ENCODE measurements around the gene MRPS22. TPM values are rescaled to one million over a fixed set of nuclear protein-coding genes. Genes with fewer than 3 reads are reported as not detected.
A peak's percentile ranks its signal among the peaks of the same experiment; 100 is the strongest.
"Not testable (repeated sequence)": the region's sequence is repeated elsewhere in the genome, so short reads cannot be mapped to it uniquely, and the experiment has no call there.

MRPS22 gene
- polyA plus RNA-seq, 1 experiment, result 38.2 TPM

- Histone ChIP-seq H3K27me3 (ENCODE audit: control insufficient read depth, insufficient read depth, low read length) (no peaks in the 10 kb centered on the region), H3K36me3 (ENCODE audit: control insufficient read depth, insufficient read depth, low read length) (peaks cover 7% of the 10 kb centered on the region), H3K4me3 (ENCODE audit: low read depth, low read length) (no peak overlapping the region)
- POLR2A ChIA-PET, result no interaction called here
- no peak for DNase-seq (ENCODE audit: low read depth)
- TF ChIP-seq CTCF (IDR thresholded peaks at IDR 0.05; ENCODE audit: insufficient read depth, low read depth, low read length), result no peak
- CTCF ChIA-PET, result interaction anchor here (1.5 to 1.6 kb wide), 2 partner anchors 17 to 25 kb away, joined by 6 to 7 read pairs; no protein-coding TSS in a partner anchor
Observed at GRCh38 chr3:139380575-139380974, 36.8 kb downstream of the MRPS22 start.

DNA sequence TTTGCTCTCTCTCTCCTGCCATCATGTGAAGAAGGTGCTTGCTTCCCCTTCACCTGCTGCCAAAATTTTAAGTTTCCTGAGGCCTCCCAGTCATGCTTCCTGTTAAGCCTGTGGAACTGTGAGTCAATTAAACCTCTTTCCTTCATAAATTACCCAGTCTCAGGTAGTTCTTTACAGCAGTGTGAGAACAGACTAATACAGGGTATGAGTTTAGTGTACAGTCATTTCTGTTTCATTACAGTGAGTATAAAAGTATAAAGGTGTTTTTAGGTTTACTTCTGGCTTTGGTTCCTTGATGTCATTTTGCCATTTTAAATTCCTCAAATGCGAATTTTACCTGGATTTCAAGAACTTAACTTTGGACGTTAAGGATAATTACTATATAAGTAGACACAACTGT lies 38.5 kb downstream of the MRPS22 start:
- H3K4me3 ChIP-seq (ENCODE audit: low read depth, low read length); POLR2A ChIA-PET; H3K36me3 ChIP-seq (ENCODE audit: control insufficient read depth, insufficient read depth, low read length); DNase-seq (ENCODE audit: low read depth); H3K27me3 ChIP-seq (ENCODE audit: control insufficient read depth, insufficient read depth, low read length); CTCF ChIA-PET: not testable (repeated sequence)

GRCh38 chr3:139388077-139388476 lies 44.3 kb downstream of the MRPS22 start:
- peak overlapping the region; percentile 73 for H3K4me3 ChIP-seq (ENCODE audit: low read depth, low read length)
- no peak for TF ChIP-seq CTCF (IDR thresholded peaks at IDR 0.05; ENCODE audit: insufficient read depth, low read depth, low read length)
- DNase-seq (ENCODE audit: low read depth), result no peak
- H3K36me3 ChIP-seq (ENCODE audit: control insufficient read depth, insufficient read depth, low read length), result no peaks in the 10 kb centered on the region
- CTCF ChIA-PET, result no interaction called here
- POLR2A ChIA-PET, result interaction anchor here (0.7 kb wide), 1 partner anchor 358 kb away, joined by 3 read pairs; no protein-coding TSS in a partner anchor
- H3K27me3 ChIP-seq (ENCODE audit: control insufficient read depth, insufficient read depth, low read length), result no peaks in the 10 kb centered on the region

DNA sequence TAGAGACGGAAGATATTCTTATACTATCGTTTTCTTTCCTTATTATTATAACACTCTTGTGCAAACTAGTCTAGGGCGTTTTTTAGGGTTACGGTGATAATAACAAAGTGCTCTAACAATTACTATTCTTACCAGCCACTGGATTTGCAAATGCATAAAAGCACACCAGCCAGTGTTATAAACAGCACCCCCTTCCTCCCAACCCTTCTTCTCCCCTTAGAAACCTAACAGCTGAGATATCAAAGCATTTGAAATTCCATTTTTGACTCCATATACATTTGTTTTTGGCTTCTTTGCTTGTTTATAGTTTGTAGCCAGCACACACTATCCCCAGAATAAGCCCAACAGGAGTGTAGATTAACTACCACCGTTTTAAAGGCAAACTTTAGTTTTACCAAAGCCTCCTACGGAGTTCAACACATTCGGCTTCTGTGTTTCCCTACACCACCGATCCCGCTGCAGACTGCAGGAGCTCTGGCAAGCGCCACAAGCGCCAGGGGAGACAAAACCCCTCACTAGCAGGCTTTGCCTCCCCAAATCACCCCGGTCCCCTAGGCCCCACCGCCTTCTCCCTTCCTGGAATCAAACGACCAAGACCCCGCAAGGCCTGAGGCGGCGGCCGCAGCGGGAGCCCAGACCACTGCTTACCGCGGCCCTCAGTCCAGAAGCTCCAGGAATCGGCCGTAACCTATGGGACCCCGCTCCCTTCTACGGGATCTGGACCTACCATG lies 45.2 kb downstream of the MRPS22 start:
- Histone ChIP-seq H3K27me3 (ENCODE audit: control insufficient read depth, insufficient read depth, low read length) (no peaks in the 10 kb centered on the region; the same call in 1 of the 2 replicates), H3K4me3 (ENCODE audit: low read depth, low read length) (peak overlapping the region; percentile 73), H3K36me3 (ENCODE audit: control insufficient read depth, insufficient read depth, low read length) (no peaks in the 10 kb centered on the region)
- no peak for DNase-seq (ENCODE audit: low read depth)
- CTCF ChIA-PET, result interaction anchor here (3.3 kb wide), 1 partner anchor 39 kb away, joined by 11 read pairs; no protein-coding TSS in a partner anchor
- POLR2A ChIA-PET, result no interaction called here
- no peak for TF ChIP-seq CTCF (IDR thresholded peaks at IDR 0.05; ENCODE audit: insufficient read depth, low read depth, low read length)

DNA sequence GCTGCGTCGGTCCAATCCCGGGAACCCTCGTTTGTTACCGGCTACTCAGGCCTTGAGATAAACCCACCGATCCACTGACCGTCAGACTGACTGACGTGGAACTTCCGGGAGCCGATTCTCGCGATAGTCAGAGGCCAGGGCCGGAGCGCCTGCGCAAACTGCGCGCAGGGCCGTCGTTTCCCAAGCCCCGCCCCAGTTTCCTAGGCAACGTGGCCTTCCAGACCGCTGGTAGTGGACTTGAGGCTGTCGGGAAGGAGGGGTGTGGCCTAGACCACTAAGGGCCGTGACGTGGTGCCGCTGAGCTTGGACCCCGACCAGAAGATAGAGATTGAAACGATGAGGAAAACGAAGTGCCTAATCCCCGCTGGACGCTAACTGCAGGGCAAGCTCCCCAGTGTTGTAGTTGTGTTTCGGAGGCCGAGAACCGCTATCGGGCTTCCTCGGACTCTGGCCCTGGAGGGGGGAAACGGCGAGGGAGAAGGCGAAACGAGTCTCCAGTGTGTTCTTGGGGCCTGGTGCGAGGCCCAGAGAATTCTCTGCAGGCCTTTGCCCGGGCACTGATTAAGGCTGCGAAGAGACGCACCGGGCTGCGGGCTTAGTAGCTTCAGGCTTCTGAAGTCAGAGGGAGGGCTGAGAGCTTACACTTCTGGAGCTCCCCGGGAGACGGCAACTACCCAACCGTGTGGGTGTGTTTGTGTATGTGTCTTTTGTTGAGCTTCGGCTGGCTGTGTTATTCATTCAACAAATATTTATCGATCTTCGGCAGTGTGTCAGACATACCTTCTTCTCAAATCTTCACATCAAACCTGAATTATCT lies 45.9 kb downstream of the MRPS22 start, which contains the start of gene COPB2:
Gene COPB2 (minus strand): TSS at position 96 of the 817 bp plus-strand sequence. CDS start 97 bp downstream, outside the sequence.
- no peak for TF ChIP-seq CTCF (IDR thresholded peaks at IDR 0.05; ENCODE audit: insufficient read depth, low read depth, low read length)
- POLR2A ChIA-PET, result interaction anchor here (1.0 kb wide), 1 partner anchor 79 kb away, joined by 3 read pairs; no protein-coding TSS in a partner anchor
- H3K27me3 ChIP-seq (ENCODE audit: control insufficient read depth, insufficient read depth, low read length), result no peaks in the 10 kb centered on the region; the same call in 1 of the 2 replicates
- peak within 1 kb of the TSS; percentile 73 for H3K4me3 ChIP-seq (ENCODE audit: low read depth, low read length)
- DNase-seq (ENCODE audit: low read depth), result peak; percentile 97
- CTCF ChIA-PET, result interaction anchor here (1.1 to 3.3 kb wide), 2 partner anchors 14 to 38 kb away, joined by 3 to 11 read pairs; no protein-coding TSS in a partner anchor
- no peaks in the 10 kb centered on the region for H3K36me3 ChIP-seq (ENCODE audit: control insufficient read depth, insufficient read depth, low read length)

Measured in BJ (cell line).